ENCODE results near the gene B3GNT9.

- TF ChIP-seq USF2 (IDR thresholded peaks at IDR 0.05) (no peak), CTCF (IDR thresholded peaks at IDR 0.05) (no peak), ZC3H11A (IDR thresholded peaks at IDR 0.05) (no peak)
Observed at GRCh38 chr16:67114793-67115192, 36.0 kb downstream of the B3GNT9 start.
